Measurements from ENCODE around the gene GLTPD2. TPM values are rescaled to one million over a fixed set of nuclear protein-coding genes. Genes with fewer than 3 reads are reported as not detected.

Gene GLTPD2
- total RNA-seq, 3 donors from 2014 or later = not detected

GRCh38 chr17:4771519-4772234, 17.1 kb upstream of the GLTPD2 start, which contains the start of gene TM4SF5:
Gene TM4SF5 (plus strand): TSS chr17:4771886. CDS start chr17:4771923, 37 bp downstream.
- TF ChIP-seq CTCF (IDR thresholded peaks at IDR 0.05) = no peak
- Histone ChIP-seq H3K4me1 (ENCODE audit: low read depth) (peaks cover 11% of the 10 kb centered on the region), H3K9me3 (no peaks in the 10 kb centered on the region), H3K36me3 (ENCODE audit: low read depth) (no peaks in the 10 kb centered on the region), H3K4me3 (no peak within 1 kb of the TSS)
- DNase-seq (peak; percentile 81 to 92 (median 86)), ATAC-seq (peak; percentile 98)
- intact Hi-C loops (cut with DNase I, micrococcal nuclease) = no loop called here

- Histone ChIP-seq H3K36me3 (ENCODE audit: low read depth) (no peaks in the 10 kb centered on the region), H3K9me3 (no peaks in the 10 kb centered on the region), H3K4me1 (ENCODE audit: low read depth) (peaks cover 11% of the 10 kb centered on the region), H3K4me3 (no peak overlapping the region)
- ATAC-seq (peak; percentile 79), DNase-seq (peak in 2 of 3 donors; percentile 68 to 78)
- TF ChIP-seq CTCF (IDR thresholded peaks at IDR 0.05) = no peak
- intact Hi-C loops (cut with DNase I, micrococcal nuclease) = no loop called here
These were observed 16.5 kb upstream of the GLTPD2 start for GRCh38 chr17:4772235-4772613.

- ATAC-seq (no peak), DNase-seq (no peak)
- no peak for TF ChIP-seq CTCF (IDR thresholded peaks at IDR 0.05)
- Histone ChIP-seq H3K4me1 (ENCODE audit: low read depth) (no peaks in the 10 kb centered on the region), H3K4me3 (no peak overlapping the region), H3K9me3 (no peaks in the 10 kb centered on the region), H3K36me3 (ENCODE audit: low read depth) (no peaks in the 10 kb centered on the region)
- intact Hi-C loops (cut with DNase I, micrococcal nuclease) = no loop called here
These were observed 10.6 kb upstream of the GLTPD2 start for GRCh38 chr17:4777969-4778760.

GRCh38 chr17:4780325-4780955, 8.3 kb upstream of the GLTPD2 start:
- Histone ChIP-seq H3K36me3 (ENCODE audit: low read depth) (no peaks in the 10 kb centered on the region), H3K9me3 (no peaks in the 10 kb centered on the region), H3K4me1 (ENCODE audit: low read depth) (peaks cover 3% of the 10 kb centered on the region), H3K4me3 (no peak overlapping the region)
- DNase-seq (peak in 1 of 3 donors; percentile 31), ATAC-seq (no peak)
- intact Hi-C loops (cut with DNase I, micrococcal nuclease) = loop anchor here (10.0 kb wide), 2 partner anchors 56 to 104 kb away; no protein-coding TSS in a partner anchor
- no peak for TF ChIP-seq CTCF (IDR thresholded peaks at IDR 0.05)

- Histone ChIP-seq H3K4me1 (ENCODE audit: low read depth) (peaks cover 23% of the 10 kb centered on the region), H3K36me3 (ENCODE audit: low read depth) (no peaks in the 10 kb centered on the region), H3K4me3 (no peak overlapping the region), H3K9me3 (no peaks in the 10 kb centered on the region)
- no peak for DNase-seq
- intact Hi-C loops (cut with DNase I, micrococcal nuclease) = loop anchor here (10.0 kb wide), 2 partner anchors 58 to 102 kb away; no protein-coding TSS in a partner anchor
- ATAC-seq = no peak
- TF ChIP-seq CTCF (IDR thresholded peaks at IDR 0.05) = no peak
These were observed 6.1 kb upstream of the GLTPD2 start for GRCh38 chr17:4782652-4783051.
